Measurements from ENCODE around the gene AK6. TPM values are rescaled to one million over a fixed set of nuclear protein-coding genes. Genes with fewer than 3 reads are reported as not detected.
A peak's percentile ranks its signal among the peaks of the same experiment; 100 is the strongest.

AK6 gene
- total and polyA plus RNA-seq, 10 of the 15 experiments (the other 5 are each of a cell fraction or from before 2014, with no cell fraction given): 45.2 to 446 (median 86.6) TPM

GRCh38 chr5:69369340-69370121 lies at the start of gene AK6, which contains the start of the genes RAD17 and TAF9 (continued):
- TF ChIP-seq NFYA (IDR thresholded peaks at IDR 0.05; ENCODE audit: borderline replicate concordance, low read depth, low read length) (no peak), MYB (IDR thresholded peaks at IDR 0.05; ENCODE audit: borderline replicate concordance, low read depth, low read length) (peak; percentile 97), NBN (IDR thresholded peaks at IDR 0.05) (peak; percentile 61), ZNF592 (IDR thresholded peaks at IDR 0.05) (peak; percentile 96), LARP7 (IDR thresholded peaks at IDR 0.05) (peak; percentile 90), STAT1 (conservative IDR thresholded peaks at IDR 0.05) (peak; percentile 98), MYC (IDR thresholded peaks at IDR 0.05; ENCODE audit: insufficient read depth, insufficient read length, insufficient replicate concordance, low read length, severe bottlenecking) (peak; percentile 95), EGR1 (IDR thresholded peaks at IDR 0.05; ENCODE audit: borderline replicate concordance in 1 of 2, low read depth in 2 of 2, low read length in 2 of 2) (no peak), MXI1 (IDR thresholded peaks at IDR 0.05; ENCODE audit: low read depth, low read length) (peak; percentile 85), IKZF2 (IDR thresholded peaks at IDR 0.05) (no peak), FOXK2 (IDR thresholded peaks at IDR 0.05) (no peak), RAD51 (IDR thresholded peaks at IDR 0.05) (peak; percentile 76), JUNB (IDR thresholded peaks at IDR 0.05) (no peak), ZBTB4 (CRISPR knock-in tag; IDR thresholded peaks at IDR 0.05) (no peak)
- TF ChIP-seq, protein P1, sequence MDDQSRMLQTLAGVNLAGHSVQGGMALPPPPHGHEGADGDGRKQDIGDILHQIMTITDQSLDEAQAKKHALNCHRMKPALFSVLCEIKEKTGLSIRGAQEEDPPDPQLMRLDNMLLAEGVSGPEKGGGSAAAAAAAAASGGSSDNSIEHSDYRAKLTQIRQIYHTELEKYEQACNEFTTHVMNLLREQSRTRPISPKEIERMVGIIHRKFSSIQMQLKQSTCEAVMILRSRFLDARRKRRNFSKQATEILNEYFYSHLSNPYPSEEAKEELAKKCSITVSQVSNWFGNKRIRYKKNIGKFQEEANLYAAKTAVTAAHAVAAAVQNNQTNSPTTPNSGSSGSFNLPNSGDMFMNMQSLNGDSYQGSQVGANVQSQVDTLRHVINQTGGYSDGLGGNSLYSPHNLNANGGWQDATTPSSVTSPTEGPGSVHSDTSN (IDR thresholded peaks at IDR 0.05; ENCODE audit: insufficient replicate concordance, low read depth, low read length): peak; percentile 39
- TF ChIP-seq, protein P2, sequence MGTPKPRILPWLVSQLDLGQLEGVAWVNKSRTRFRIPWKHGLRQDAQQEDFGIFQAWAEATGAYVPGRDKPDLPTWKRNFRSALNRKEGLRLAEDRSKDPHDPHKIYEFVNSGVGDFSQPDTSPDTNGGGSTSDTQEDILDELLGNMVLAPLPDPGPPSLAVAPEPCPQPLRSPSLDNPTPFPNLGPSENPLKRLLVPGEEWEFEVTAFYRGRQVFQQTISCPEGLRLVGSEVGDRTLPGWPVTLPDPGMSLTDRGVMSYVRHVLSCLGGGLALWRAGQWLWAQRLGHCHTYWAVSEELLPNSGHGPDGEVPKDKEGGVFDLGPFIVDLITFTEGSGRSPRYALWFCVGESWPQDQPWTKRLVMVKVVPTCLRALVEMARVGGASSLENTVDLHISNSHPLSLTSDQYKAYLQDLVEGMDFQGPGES (IDR thresholded peaks at IDR 0.05): peak; percentile 38; the same call in 1 of the 2 replicates

Measured in GM12878 (cell line).